Measurements from ENCODE around the gene SCN5A.

DNA sequence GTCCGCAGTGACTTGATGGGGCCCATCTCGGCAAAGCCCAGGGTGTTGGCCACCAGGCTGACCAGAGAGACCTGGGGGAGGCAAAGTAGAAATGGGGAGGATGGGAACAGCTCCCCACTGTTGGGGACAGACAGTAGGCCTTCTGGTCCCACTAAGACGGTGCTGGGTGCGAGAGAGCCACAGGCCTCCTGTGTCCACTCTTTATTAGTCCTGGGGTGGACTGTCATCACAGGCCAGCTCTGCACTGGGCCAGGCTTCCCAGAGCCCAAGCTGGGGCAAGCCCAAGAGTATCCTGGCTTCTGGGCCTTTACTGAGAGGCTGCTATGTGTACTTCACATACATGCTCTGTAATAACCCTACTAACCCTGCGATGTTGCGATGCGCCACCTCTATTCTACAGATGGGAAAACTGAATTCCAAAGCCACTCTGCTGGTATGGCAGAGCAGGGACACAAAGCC lies 87.0 kb downstream of the SCN5A start:
- TF ChIP-seq, protein P1, sequence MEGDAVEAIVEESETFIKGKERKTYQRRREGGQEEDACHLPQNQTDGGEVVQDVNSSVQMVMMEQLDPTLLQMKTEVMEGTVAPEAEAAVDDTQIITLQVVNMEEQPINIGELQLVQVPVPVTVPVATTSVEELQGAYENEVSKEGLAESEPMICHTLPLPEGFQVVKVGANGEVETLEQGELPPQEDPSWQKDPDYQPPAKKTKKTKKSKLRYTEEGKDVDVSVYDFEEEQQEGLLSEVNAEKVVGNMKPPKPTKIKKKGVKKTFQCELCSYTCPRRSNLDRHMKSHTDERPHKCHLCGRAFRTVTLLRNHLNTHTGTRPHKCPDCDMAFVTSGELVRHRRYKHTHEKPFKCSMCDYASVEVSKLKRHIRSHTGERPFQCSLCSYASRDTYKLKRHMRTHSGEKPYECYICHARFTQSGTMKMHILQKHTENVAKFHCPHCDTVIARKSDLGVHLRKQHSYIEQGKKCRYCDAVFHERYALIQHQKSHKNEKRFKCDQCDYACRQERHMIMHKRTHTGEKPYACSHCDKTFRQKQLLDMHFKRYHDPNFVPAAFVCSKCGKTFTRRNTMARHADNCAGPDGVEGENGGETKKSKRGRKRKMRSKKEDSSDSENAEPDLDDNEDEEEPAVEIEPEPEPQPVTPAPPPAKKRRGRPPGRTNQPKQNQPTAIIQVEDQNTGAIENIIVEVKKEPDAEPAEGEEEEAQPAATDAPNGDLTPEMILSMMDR (IDR thresholded peaks at IDR 0.05; ENCODE audit: low read depth, low read length) = no peak
- TF ChIP-seq EZH2phosphoT487 (IDR thresholded peaks at IDR 0.05; ENCODE audit: low read depth) = no peak

Measured in OCI-LY3 (cell line).